ENCODE measurements around the gene UFSP1.
A peak's percentile ranks its signal among the peaks of the same experiment; 100 is the strongest.

Gene UFSP1

GRCh38 chr7:100854146-100854895 is 35.2 kb downstream of the UFSP1 start:
- DNase-seq, result no peak

- DNase-seq, result peak; percentile 94
Observed at GRCh38 chr7:100852048-100852872, 37.3 kb downstream of the UFSP1 start, which contains the start of gene SLC12A9. TSS of gene SLC12A9 (plus strand) at chr7:100852713. CDS start at chr7:100854198, 1,485 bp downstream.

- DNase-seq, result no peak
Observed at GRCh38 chr7:100847360-100847759, 42.2 kb downstream of the UFSP1 start.

GRCh38 chr7:100840470-100841100 is 48.9 kb downstream of the UFSP1 start:
- DNase-seq, result no peak

GRCh38 chr7:100839361-100839760 is 50.2 kb downstream of the UFSP1 start:
- no peak for DNase-seq

Data from NCI-H82 (cell line).